Activated T-helper 9 cell treated with anti-CD3 and anti-CD28 coated beads, Interleukin-2, amount 50 U/mL, for 16 hours (primary cell): ENCODE data around the gene MYEF2.

Source experiments
- DNase-seq: peaks from one replicate; pipeline ENCODE4 v3.0.0-alpha.2; 2020; ENCODE audit warnings: low read depth

The MYEF2 gene

GRCh38 chr15:48177766-48178647 is at the start of gene MYEF2:
Gene MYEF2 (minus strand): TSS chr15:48178295. CDS start chr15:48178237, 58 bp downstream.
- peak; percentile 32 for DNase-seq

GRCh38 chr15:48225771-48226170 is 47.7 kb upstream of the MYEF2 start:
- DNase-seq, result no peak

- DNase-seq, result no peak
Observed at GRCh38 chr15:48222627-48223026, 44.5 kb upstream of the MYEF2 start.

GRCh38 chr15:48221885-48222284 is 43.8 kb upstream of the MYEF2 start:
- no peak for DNase-seq

- no peak for DNase-seq
Observed at GRCh38 chr15:48221261-48221660, 43.2 kb upstream of the MYEF2 start.

- no peak for DNase-seq
Observed at GRCh38 chr15:48205981-48206380, 27.9 kb upstream of the MYEF2 start, which contains the start of gene SLC12A1. Gene SLC12A1 (plus strand): TSS chr15:48206302. CDS start chr15:48207720, 1,418 bp downstream.

GRCh38 chr15:48202068-48202467 is 24.0 kb upstream of the MYEF2 start:
- no peak for DNase-seq

- DNase-seq, result no peak
Observed at GRCh38 chr15:48191574-48192225, 13.6 kb upstream of the MYEF2 start, which contains the start of gene CTXN2. Gene CTXN2 (plus strand): TSS chr15:48191665. CDS start chr15:48201301, 9,636 bp downstream.

- DNase-seq, result no peak
Observed at GRCh38 chr15:48190932-48191573, 13.0 kb upstream of the MYEF2 start.

- no peak for DNase-seq
Observed at GRCh38 chr15:48186271-48186670, 8.2 kb upstream of the MYEF2 start.

GRCh38 chr15:48185529-48185928 is 7.4 kb upstream of the MYEF2 start:
- no peak for DNase-seq

GRCh38 chr15:48182749-48183148 is 4.7 kb upstream of the MYEF2 start:
- no peak for DNase-seq

- no peak for DNase-seq
Observed at GRCh38 chr15:48178648-48178931, 495 bp upstream of the MYEF2 start.

GRCh38 chr15:48177383-48177765 is 721 bp downstream of the MYEF2 start:
- no peak for DNase-seq

- no peak for DNase-seq
Observed at GRCh38 chr15:48176957-48177356, 1.1 kb downstream of the MYEF2 start.

GRCh38 chr15:48176112-48176511 is 2.0 kb downstream of the MYEF2 start:
- no peak for DNase-seq

GRCh38 chr15:48175126-48175525 is 3.0 kb downstream of the MYEF2 start:
- no peak for DNase-seq

- no peak for DNase-seq
Observed at GRCh38 chr15:48170981-48171380, 7.1 kb downstream of the MYEF2 start.

GRCh38 chr15:48168616-48169015 is 9.5 kb downstream of the MYEF2 start:
- no peak for DNase-seq

GRCh38 chr15:48153526-48153925 is 24.6 kb downstream of the MYEF2 start:
- no peak for DNase-seq

- no peak for DNase-seq
Observed at GRCh38 chr15:48149858-48150257, 28.2 kb downstream of the MYEF2 start.

- no peak for DNase-seq
Observed at GRCh38 chr15:48147358-48147757, 30.7 kb downstream of the MYEF2 start.

GRCh38 chr15:48145923-48146322 is 32.2 kb downstream of the MYEF2 start:
- no peak for DNase-seq
